Fibroblast of lung (primary cell): ENCODE data around the gene RPS6KL1. TPM values are rescaled to one million over a fixed set of nuclear protein-coding genes. Genes with fewer than 3 reads are reported as not detected.

Experiments used
- DNase-seq, 2 donors: peaks; one replicate each; pipeline versions ENCODE4 v3.0.0 to v3.0.0-alpha.2; 2010; ENCODE audit warnings: low read depth in 2 of 2
- H2AFZ ChIP-seq: 2 replicates; pipeline ENCODE4 v1.5.1; 2012; ENCODE audit warnings: low read length, control low read depth, inconsistent platforms
- H3K27ac ChIP-seq: 2 replicates; pipeline ENCODE4 v1.5.1; 2011; ENCODE audit warnings: low read length, control low read depth; ENCODE audit not compliant: insufficient read depth
- H3K27me3 ChIP-seq: 2 replicates; pipeline ENCODE4 v1.5.1; 2011; ENCODE audit warnings: mild to moderate bottlenecking, low read length; ENCODE audit not compliant: control insufficient read depth, insufficient read depth
- H3K36me3 ChIP-seq: 2 replicates; pipeline ENCODE4 v1.5.1; 2011; ENCODE audit warnings: low read length; ENCODE audit not compliant: control insufficient read depth, insufficient read depth
- H3K4me1 ChIP-seq: 2 replicates; pipeline ENCODE4 v1.5.1; 2011; ENCODE audit warnings: low read length; ENCODE audit not compliant: control insufficient read depth, insufficient read depth; ENCODE audit errors: extremely low read depth
- H3K4me2 ChIP-seq: 2 replicates; pipeline ENCODE4 v1.5.1; 2011; ENCODE audit warnings: low read length, control low read depth; ENCODE audit not compliant: insufficient read depth; ENCODE audit errors: extremely low read depth
- H3K4me3 ChIP-seq, 4 experiments: fragments of 200-600 bp in 1 of 4; sonication (generic) in 1 of 4; replicated peaks in 1 of 4; 2 replicates each; pipeline ENCODE4 v1.5.1; 2011 to 2016; ENCODE audit warnings: low read length in 4 of 4, low read depth in 3 of 4, mild to moderate bottlenecking in 3 of 4, control low read depth in 2 of 4, inconsistent platforms in 1 of 4, mixed read lengths in 1 of 4; ENCODE audit not compliant: insufficient read depth in 1 of 4; ENCODE audit errors: control extremely low read depth in 1 of 4
- H3K79me2 ChIP-seq: 2 replicates; pipeline ENCODE4 v1.5.1; 2012; ENCODE audit warnings: mild to moderate bottlenecking, low read length, inconsistent platforms; ENCODE audit not compliant: control insufficient read depth, insufficient read depth
- H3K9ac ChIP-seq: 2 replicates; pipeline ENCODE4 v1.5.1; 2011; ENCODE audit warnings: mild to moderate bottlenecking, low read length, control low read depth; ENCODE audit not compliant: insufficient read depth
- H3K9me3 ChIP-seq: 2 replicates; pipeline ENCODE4 v1.5.1; 2012; ENCODE audit warnings: low read depth, low read length; ENCODE audit not compliant: control insufficient read depth, insufficient read depth
- H4K20me1 ChIP-seq: 2 replicates; pipeline ENCODE4 v1.5.1; 2011; ENCODE audit warnings: low read length; ENCODE audit not compliant: control insufficient read depth, insufficient read depth; ENCODE audit errors: extremely low read depth
- EZH2 ChIP-seq: IDR thresholded peaks from 2 replicates; pipeline ENCODE4 v1.5.1; 2012; ENCODE audit warnings: low read length, control low read depth, mild to moderate bottlenecking; ENCODE audit errors: missing control alignments
- polyA plus RNA-seq, 2 donors: library from polyadenylated mRNA; depleted of rRNA in 1 of 2; stranded (reverse) in 1 of 2; unstranded in 1 of 2; fragments of >200 nt; gene quantifications; 2 replicates each; pipeline ENCODE4 v1.2.1, GENCODE V29; 2011 to 2012; ENCODE audit warnings: missing spikeins in 1 of 2
- total RNA-seq: library from RNA; depleted of rRNA; stranded (reverse); fragments of >200 nt; gene quantifications from 2 replicates; pipeline ENCODE4 v1.2.1, GENCODE V29; 2014
- TF ChIP-seq, protein P1 (sequence below), 2 donors: IDR thresholded peaks in 1 of 2; conservative IDR thresholded peaks in 1 of 2; 1 replicate in 1 of 2; 2 replicates in 1 of 2; pipeline ENCODE4 v1.5.1; 2011 to 2012; ENCODE audit warnings: low read length in 2 of 2, control low read depth in 1 of 2, inconsistent platforms in 1 of 2, low read depth in 1 of 2, mild to moderate bottlenecking in 1 of 2

RPS6KL1 gene
- total and polyA plus RNA-seq, 2 donors (not counting 1 experiment from before 2014, with no cell fraction given), result 0.52 to 1.2 TPM

DNA sequence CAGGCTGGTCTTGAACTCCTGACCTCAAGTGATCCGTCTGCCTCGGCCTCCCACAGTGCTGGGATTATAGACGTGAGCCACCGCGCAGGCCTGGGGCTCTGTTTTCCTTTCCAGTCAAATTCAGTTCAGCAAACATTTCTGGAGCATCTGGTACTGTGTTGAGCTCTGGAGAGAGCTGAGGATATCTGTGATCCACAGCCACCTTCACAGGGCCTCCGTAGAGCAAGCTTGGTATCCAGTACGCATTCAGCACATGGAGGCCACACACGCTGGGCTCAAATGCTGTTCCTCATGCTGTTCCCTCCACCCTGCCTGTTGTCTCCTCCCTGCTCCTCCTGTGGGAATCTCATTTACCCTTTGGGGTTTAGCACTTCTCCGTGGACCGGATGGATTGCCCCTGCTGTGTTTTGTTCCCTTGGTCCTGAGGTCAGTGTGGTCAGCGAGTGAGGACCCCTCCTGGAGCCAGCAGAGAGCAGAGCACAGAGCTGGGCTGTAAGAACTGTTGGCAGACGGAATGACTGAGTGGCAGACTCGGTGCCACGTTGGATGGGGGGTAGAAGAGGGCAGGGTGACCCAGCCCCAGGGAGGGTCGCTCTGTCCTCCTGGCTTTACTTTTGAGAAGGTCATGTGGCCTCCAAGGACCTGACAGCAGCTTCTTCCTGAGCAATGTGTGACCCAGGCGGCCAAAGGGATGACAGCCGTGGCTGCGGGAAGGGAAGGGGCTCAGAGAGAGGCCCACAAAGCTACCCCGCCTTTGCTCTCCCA is 891 bp downstream of the RPS6KL1 start:
- Histone ChIP-seq H2AFZ (no peak overlapping the region), H3K9ac (no peak overlapping the region), H3K4me2 (peak overlapping the region; percentile 60), H3K79me2 (no peaks in the 10 kb centered on the region), H3K36me3 (no peaks in the 10 kb centered on the region), H3K27me3 (no peaks in the 10 kb centered on the region), H3K4me1 (no peaks in the 10 kb centered on the region), H3K9me3 (no peaks in the 10 kb centered on the region), H4K20me1 (no peaks in the 10 kb centered on the region), H3K4me3 (peak overlapping the region in 1 of 4 experiments; percentile 55), H3K27ac (no peak overlapping the region)
- no peak for TF ChIP-seq EZH2
- TF ChIP-seq, protein P1, sequence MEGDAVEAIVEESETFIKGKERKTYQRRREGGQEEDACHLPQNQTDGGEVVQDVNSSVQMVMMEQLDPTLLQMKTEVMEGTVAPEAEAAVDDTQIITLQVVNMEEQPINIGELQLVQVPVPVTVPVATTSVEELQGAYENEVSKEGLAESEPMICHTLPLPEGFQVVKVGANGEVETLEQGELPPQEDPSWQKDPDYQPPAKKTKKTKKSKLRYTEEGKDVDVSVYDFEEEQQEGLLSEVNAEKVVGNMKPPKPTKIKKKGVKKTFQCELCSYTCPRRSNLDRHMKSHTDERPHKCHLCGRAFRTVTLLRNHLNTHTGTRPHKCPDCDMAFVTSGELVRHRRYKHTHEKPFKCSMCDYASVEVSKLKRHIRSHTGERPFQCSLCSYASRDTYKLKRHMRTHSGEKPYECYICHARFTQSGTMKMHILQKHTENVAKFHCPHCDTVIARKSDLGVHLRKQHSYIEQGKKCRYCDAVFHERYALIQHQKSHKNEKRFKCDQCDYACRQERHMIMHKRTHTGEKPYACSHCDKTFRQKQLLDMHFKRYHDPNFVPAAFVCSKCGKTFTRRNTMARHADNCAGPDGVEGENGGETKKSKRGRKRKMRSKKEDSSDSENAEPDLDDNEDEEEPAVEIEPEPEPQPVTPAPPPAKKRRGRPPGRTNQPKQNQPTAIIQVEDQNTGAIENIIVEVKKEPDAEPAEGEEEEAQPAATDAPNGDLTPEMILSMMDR (conservative IDR thresholded peaks at IDR 0.05 in 1 of 2, IDR thresholded peaks at IDR 0.05 in 1 of 2; ENCODE audit: low read depth in 1 of 2, low read length in 2 of 2), result no peak
- DNase-seq, result no peak

DNA sequence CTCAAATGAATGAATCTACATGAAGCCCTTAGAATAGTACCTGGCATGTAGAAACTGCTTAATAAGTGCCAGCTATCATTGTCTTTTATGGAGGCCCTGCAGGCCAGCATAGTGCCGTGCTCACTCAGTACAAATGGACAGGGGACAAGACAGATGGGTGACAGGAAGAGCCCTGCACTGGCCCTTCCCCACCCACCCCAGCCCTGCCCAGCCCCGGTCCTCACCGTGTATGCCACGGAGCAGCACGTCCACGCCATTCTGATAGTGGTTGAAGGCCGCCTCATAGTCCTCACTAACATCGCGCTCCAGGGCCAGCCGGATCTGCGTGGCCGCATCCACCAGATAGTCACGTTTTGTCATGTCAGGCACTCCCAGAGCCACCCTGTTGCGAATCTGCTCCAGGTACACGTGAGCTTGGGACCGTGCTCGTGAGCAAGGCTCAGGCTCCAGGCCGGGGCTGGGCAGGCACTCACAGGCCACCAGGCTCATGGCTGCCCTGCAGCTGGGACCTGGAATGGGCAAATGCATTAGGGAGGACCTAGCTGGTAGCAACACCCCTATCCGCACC is 1.9 kb downstream of the RPS6KL1 start:
- Histone ChIP-seq H2AFZ (no peak overlapping the region), H3K4me2 (no peak overlapping the region), H3K9ac (no peak overlapping the region), H3K79me2 (no peaks in the 10 kb centered on the region), H3K36me3 (no peaks in the 10 kb centered on the region), H3K27ac (no peak overlapping the region), H4K20me1 (no peaks in the 10 kb centered on the region), H3K4me3 (no peak overlapping the region), H3K27me3 (no peaks in the 10 kb centered on the region), H3K4me1 (peaks cover 4% of the 10 kb centered on the region), H3K9me3 (no peaks in the 10 kb centered on the region)
- TF ChIP-seq, protein P1 (conservative IDR thresholded peaks at IDR 0.05 in 1 of 2, IDR thresholded peaks at IDR 0.05 in 1 of 2; ENCODE audit: low read depth in 1 of 2, low read length in 2 of 2), result no peak
- TF ChIP-seq EZH2, result no peak
- no peak for DNase-seq

DNA sequence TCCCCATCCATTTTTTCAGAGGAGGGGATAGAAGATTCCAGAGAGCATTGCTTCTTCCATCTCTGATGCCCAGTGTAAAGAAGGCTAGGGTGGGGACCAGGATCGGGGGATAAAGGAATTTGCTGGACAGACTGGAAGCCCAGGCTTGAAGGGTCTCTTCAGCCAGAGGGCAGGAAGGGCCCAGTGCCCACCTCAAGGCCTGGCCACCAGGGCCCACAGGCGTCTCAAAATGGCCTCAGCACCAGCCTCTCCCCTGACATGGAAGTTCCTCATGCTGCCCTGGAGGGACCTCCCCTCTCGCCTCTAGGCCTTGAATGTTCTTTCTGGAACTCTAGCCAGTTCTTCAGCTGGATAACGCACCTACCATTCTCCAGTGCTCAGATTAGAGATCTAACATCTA is 2.8 kb downstream of the RPS6KL1 start:
- H3K4me1 ChIP-seq, result peaks cover 4% of the 10 kb centered on the region
- DNase-seq, result no peak
- no peak overlapping the region for H3K27ac ChIP-seq
- H3K79me2 ChIP-seq, result no peaks in the 10 kb centered on the region
- no peaks in the 10 kb centered on the region for H4K20me1 ChIP-seq
- no peak overlapping the region for H3K4me2 ChIP-seq
- H2AFZ ChIP-seq, result no peak overlapping the region
- TF ChIP-seq, protein P1 (conservative IDR thresholded peaks at IDR 0.05 in 1 of 2, IDR thresholded peaks at IDR 0.05 in 1 of 2; ENCODE audit: low read depth in 1 of 2, low read length in 2 of 2), result no peak
- TF ChIP-seq EZH2, result no peak
- H3K9ac ChIP-seq, result no peak overlapping the region
- no peaks in the 10 kb centered on the region for H3K9me3 ChIP-seq
- H3K36me3 ChIP-seq, result no peaks in the 10 kb centered on the region
- no peak overlapping the region for H3K4me3 ChIP-seq
- no peaks in the 10 kb centered on the region for H3K27me3 ChIP-seq
